ENCODE measurements around the gene CX3CR1. TPM values are rescaled to one million over a fixed set of nuclear protein-coding genes. Genes with fewer than 3 reads are reported as not detected.

The CX3CR1 gene
- total and polyA plus RNA-seq, 2 of the 4 experiments (the other 2 are of a cell fraction), result not detected

DNA sequence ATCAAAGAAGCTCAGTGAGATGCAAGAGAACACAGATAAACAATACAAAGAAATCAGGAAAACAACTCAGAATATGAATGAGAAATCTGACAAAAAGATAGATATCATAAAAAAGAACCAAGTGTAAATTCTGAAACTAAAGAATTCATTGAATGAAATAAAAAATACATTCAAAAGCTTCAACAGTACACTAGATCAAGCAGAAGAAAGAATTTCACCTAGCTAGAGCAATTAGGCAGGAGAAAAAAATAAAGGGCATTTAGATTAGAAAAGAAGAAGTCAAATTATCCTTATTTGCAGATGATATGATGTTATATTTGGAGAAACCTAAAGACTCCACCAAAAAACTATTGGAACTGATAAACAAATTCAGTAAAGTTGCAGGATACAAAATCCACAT lies 19.4 kb upstream of the CX3CR1 start:
- Histone ChIP-seq H3K14ac (replicated peaks; ENCODE audit: low read depth, low read length) (no peak overlapping the region), H3K9me1 (ENCODE audit: insufficient read depth, low read length) (no peaks in the 10 kb centered on the region), H3K27ac (ENCODE audit: insufficient read depth, low read length) (no peak overlapping the region), H3K18ac (ENCODE audit: low read depth, low read length) (no peak overlapping the region), H3K9me3 (ENCODE audit: control insufficient read depth, insufficient read depth, low read length) (0 out of 2 replicates have a peak, but pooled peaks cover 4% of the 10 kb centered on the region), H3K4me2 (ENCODE audit: low read depth, low read length) (no peak overlapping the region), H3K4ac (ENCODE audit: low read depth, low read length) (no peak overlapping the region), H4K8ac (ENCODE audit: low read depth in 2 of 2, low read length in 2 of 2) (no peak overlapping the region), H2BK20ac (ENCODE audit: low read depth, low read length) (no peak overlapping the region), H3K23ac (ENCODE audit: low read depth, low read length) (no peak overlapping the region), H3K9ac (ENCODE audit: low read depth, low read length) (no peak overlapping the region), H2BK120ac (ENCODE audit: low read depth, low read length) (no peak overlapping the region), H4K5ac (ENCODE audit: low read depth, low read length) (no peak overlapping the region), H3K27me3 (ENCODE audit: control insufficient read depth, insufficient read depth, low read length) (peaks cover 3% of the 10 kb centered on the region; the same call in 1 of the 2 replicates), H2AK9ac (replicated peaks; ENCODE audit: low read depth, low read length, poor library complexity) (no peak overlapping the region), H2AK5ac (ENCODE audit: low read depth, low read length) (no peak overlapping the region), H2AFZ (replicated peaks; ENCODE audit: low read length, poor library complexity) (no peak overlapping the region), H4K20me1 (ENCODE audit: insufficient read depth, low read length) (no peaks in the 10 kb centered on the region), H3K4me3 (ENCODE audit: insufficient read depth, low read depth, low read length) (no peak overlapping the region), H3K79me1 (ENCODE audit: low read depth in 1 of 2, low read length in 2 of 2) (no peaks in the 10 kb centered on the region), H4K91ac (ENCODE audit: insufficient read depth, low read depth, low read length) (no peak overlapping the region), H3K56ac (ENCODE audit: extremely low read depth, insufficient read depth, low read length) (no peak overlapping the region), H2BK5ac (ENCODE audit: low read depth, low read length, poor library complexity, severe bottlenecking) (no peak overlapping the region), H2BK15ac (ENCODE audit: low read depth, low read length) (no peak overlapping the region), H3K36me3 (ENCODE audit: control insufficient read depth, insufficient read depth, low read length) (no peaks in the 10 kb centered on the region), H3K4me1 (ENCODE audit: control insufficient read depth, insufficient read depth, low read length) (no peaks in the 10 kb centered on the region)
- in situ Hi-C loops (cut with MboI; ENCODE audit: low sequenced_read_pairs), result no loop called here
- TF ChIP-seq, protein P1, sequence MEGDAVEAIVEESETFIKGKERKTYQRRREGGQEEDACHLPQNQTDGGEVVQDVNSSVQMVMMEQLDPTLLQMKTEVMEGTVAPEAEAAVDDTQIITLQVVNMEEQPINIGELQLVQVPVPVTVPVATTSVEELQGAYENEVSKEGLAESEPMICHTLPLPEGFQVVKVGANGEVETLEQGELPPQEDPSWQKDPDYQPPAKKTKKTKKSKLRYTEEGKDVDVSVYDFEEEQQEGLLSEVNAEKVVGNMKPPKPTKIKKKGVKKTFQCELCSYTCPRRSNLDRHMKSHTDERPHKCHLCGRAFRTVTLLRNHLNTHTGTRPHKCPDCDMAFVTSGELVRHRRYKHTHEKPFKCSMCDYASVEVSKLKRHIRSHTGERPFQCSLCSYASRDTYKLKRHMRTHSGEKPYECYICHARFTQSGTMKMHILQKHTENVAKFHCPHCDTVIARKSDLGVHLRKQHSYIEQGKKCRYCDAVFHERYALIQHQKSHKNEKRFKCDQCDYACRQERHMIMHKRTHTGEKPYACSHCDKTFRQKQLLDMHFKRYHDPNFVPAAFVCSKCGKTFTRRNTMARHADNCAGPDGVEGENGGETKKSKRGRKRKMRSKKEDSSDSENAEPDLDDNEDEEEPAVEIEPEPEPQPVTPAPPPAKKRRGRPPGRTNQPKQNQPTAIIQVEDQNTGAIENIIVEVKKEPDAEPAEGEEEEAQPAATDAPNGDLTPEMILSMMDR (conservative IDR thresholded peaks at IDR 0.05; ENCODE audit: low read depth, low read length), result no peak
- no peak for TF ChIP-seq BHLHE40 (IDR thresholded peaks at IDR 0.05; ENCODE audit: low read depth, low read length)
- no peak for TF ChIP-seq CHD1 (IDR thresholded peaks at IDR 0.05; ENCODE audit: low read depth, low read length)
- TF ChIP-seq MAZ (IDR thresholded peaks at IDR 0.05; ENCODE audit: borderline replicate concordance, low read depth, low read length), result no peak
- TF ChIP-seq, protein P2, sequence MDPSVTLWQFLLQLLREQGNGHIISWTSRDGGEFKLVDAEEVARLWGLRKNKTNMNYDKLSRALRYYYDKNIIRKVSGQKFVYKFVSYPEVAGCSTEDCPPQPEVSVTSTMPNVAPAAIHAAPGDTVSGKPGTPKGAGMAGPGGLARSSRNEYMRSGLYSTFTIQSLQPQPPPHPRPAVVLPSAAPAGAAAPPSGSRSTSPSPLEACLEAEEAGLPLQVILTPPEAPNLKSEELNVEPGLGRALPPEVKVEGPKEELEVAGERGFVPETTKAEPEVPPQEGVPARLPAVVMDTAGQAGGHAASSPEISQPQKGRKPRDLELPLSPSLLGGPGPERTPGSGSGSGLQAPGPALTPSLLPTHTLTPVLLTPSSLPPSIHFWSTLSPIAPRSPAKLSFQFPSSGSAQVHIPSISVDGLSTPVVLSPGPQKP (IDR thresholded peaks at IDR 0.05; ENCODE audit: borderline replicate concordance, low read depth, low read length), result no peak
- no peak for TF ChIP-seq CEBPB (IDR thresholded peaks at IDR 0.05; ENCODE audit: low read depth, low read length)
- no peak for TF ChIP-seq NFE2L2 (IDR thresholded peaks at IDR 0.05; ENCODE audit: low read depth, low read length)
- TF ChIP-seq SMC3 (IDR thresholded peaks at IDR 0.05; ENCODE audit: low read depth, low read length), result no peak
- ChIA-PET CTCF (no interaction called here), POLR2A (ENCODE audit: unreplicated experiment) (no interaction called here)
- intact Hi-C loops (cut with micrococcal nuclease), result no loop called here
- ATAC-seq (ENCODE audit: low read depth) (no peak), DNase-seq (no peak)
- no TSS peak for BruUV-seq (replicated peaks)
- dilution Hi-C loops (cut with HindIII; ENCODE audit: low sequenced_read_pairs, unreplicated experiment), result no loop called here
